Measurements from ENCODE around the gene GPX3.

GRCh38 chr5:151033217-151033934, 13.0 kb downstream of the GPX3 start:
- TF ChIP-seq CTCF (IDR thresholded peaks at IDR 0.05 in 8 of 11, conservative IDR thresholded peaks at IDR 0.05 in 3 of 11) (no peak), POLR2AphosphoS5 (IDR thresholded peaks at IDR 0.05) (peak; percentile 4 to 73 (median 21)), POLR2A (IDR thresholded peaks at IDR 0.05) (no peak)

Data from spleen (tissue), 7 donors.